ENCODE results near the gene ARPC5L. TPM values are rescaled to one million over a fixed set of nuclear protein-coding genes. Genes with fewer than 3 reads are reported as not detected.
A peak's percentile ranks its signal among the peaks of the same experiment; 100 is the strongest.

ARPC5L gene
- total RNA-seq, 2 donors from 2014 or later, result 215 to 218 TPM

DNA sequence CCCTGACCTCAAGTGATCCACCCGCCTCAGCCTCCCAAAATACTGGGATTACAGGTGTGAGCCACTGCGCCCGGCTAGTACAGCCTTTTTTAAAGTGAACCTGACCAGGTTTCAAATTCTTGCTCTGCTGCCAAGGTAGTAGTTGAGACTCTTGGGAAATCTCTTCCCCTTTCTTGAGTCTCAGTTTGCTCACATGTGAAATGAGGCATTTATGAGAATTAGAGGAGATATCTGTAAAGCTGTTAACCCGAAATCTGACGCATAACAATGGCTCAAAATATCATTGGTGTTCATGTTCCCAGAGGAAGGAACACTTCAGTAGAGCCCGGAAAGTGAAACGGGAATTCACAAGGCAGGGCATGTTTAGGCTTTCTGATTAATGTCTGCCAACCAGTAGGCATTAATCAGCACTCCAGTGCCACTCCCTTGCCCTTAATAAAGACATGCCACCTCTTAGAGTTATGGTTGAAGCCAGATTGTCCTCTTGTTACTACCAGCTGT is 1.5 kb downstream of the ARPC5L start:
- no peaks in the 10 kb centered on the region for H3K27me3 Mint-ChIP-seq
- H3K36me3 Mint-ChIP-seq, result peaks cover 14% of the 10 kb centered on the region
- peak overlapping the region; percentile 44 for H3K4me3 Mint-ChIP-seq
- DNase-seq (ENCODE audit: low spot score) (no peak), ATAC-seq (no peak)
- H3K4me1 Mint-ChIP-seq (ENCODE audit: low read depth in 2 of 2), result peaks cover 27 to 35% of the 10 kb centered on the region in 2 donors
- peak overlapping the region in 1 of 2 donors; percentile 23 for H3K27ac Mint-ChIP-seq
- no peaks in the 10 kb centered on the region for H3K9me3 Mint-ChIP-seq

DNA sequence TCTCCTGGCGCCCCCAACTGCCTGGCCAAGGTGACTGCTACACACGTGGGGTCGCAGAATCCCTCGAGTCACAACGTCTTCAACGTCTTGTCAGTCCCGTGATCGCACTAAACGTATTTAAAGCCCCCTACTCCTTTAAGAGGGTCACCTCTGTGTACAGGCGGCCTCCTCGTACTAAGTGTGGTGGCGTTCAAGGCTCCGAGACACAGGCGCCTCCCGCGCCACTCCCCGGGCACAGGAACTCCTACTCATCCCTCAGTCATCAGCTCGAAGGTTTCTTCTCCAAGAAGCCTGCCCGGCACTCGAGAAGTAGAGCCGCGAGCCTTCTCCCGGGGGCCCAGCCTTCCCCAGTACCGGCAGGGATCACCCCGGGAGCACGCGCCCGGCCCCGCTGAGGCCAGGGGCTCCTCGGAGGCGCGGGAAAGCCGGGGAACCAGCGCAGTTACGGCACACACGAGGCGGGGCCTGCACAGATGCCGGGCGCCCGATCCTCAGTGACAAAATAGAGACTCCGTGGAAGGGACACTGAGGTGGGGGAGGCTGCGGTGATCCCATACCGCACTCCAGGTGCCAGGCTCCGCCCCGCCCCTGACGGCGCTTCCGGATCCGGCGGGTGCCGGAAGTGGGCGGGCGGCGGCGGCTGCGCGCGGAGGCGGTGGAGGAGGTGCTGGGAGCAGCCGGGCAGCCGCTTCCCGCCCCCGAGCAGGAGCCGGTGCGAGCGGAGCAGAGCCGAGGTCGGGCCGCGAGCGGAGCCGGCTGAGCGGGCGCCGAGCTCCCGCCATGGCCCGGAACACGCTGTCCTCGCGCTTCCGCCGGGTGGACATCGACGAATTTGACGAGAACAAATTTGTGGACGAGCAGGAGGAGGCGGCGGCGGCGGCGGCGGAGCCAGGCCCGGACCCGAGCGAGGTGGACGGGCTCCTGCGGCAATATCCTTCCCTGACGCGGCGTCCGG is 6.9 kb downstream of the ARPC5L start:
- no peaks in the 10 kb centered on the region for H3K9me3 Mint-ChIP-seq
- H3K4me3 Mint-ChIP-seq, result peak overlapping the region; percentile 97
- peak overlapping the region; percentile 99 to 100 for H3K27ac Mint-ChIP-seq
- peaks cover 49 to 51% of the 10 kb centered on the region in 2 donors for H3K4me1 Mint-ChIP-seq (ENCODE audit: low read depth in 2 of 2)
- peaks cover 26% of the 10 kb centered on the region for H3K36me3 Mint-ChIP-seq
- ATAC-seq (peak; percentile 79 to 87), DNase-seq (ENCODE audit: low spot score) (peak; percentile 95)
- H3K27me3 Mint-ChIP-seq, result no peaks in the 10 kb centered on the region

DNA sequence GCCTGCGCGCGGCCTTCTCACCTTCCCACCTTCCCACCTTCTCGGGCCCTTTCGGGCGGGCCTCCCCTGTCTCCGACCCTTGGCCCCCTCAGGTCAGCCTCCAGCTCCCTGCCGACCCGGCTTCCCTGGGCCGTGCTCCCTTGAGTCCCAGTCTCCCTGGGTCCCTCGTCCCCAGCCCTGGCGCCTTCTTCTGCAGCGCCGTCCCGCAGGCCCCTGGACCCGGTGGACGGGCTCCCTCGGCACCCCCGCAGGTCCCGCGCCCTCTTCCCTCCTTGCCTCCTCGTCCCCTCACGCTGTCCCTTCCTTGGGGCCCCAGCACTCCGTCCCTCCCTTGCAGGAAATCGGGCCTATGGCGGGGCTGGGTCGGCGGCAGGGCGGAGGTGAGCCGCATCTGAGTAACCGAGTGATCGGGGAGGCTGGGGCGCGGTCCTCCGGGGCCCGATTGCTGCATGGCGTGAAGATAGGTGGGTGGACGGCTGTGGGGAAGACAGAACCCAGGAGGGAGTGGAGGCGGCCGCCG is 7.6 kb downstream of the ARPC5L start:
- peaks cover 27% of the 10 kb centered on the region for H3K36me3 Mint-ChIP-seq
- DNase-seq (ENCODE audit: low spot score) (no peak), ATAC-seq (peak; percentile 2 to 48)
- H3K27me3 Mint-ChIP-seq, result no peaks in the 10 kb centered on the region
- peak overlapping the region; percentile 99 to 100 for H3K27ac Mint-ChIP-seq
- no peaks in the 10 kb centered on the region for H3K9me3 Mint-ChIP-seq
- H3K4me1 Mint-ChIP-seq (ENCODE audit: low read depth in 2 of 2), result peaks cover 50 to 52% of the 10 kb centered on the region in 2 donors
- peak overlapping the region; percentile 97 for H3K4me3 Mint-ChIP-seq

DNA sequence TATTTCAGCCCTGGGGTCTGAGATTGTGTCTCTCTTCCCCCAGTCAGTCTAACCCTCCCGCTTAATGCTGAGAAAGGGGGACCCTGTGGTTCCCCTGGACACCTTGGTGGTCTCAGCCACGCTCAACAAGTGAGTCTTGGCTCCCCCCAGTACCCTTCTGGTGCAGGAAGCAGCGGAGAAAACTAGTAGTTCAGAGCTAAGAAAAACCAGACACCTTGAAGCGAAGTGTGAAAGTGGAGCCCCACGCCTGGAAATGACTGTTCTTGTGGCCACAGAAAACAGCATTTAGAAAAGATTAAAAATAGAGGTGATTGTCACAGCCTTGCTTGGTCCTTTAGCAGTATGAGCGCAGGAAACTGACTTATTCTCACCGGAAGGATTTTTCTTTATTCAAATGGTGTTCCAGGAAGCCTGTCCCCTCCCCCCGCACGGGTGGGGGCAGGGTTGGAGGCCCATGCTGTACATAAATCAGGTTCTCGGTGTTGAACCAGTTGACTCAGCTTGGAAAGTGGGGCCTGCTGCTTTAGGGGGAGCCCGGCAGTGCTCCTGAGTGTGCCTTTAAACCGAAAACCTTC is 8.1 kb downstream of the ARPC5L start:
- H3K27me3 Mint-ChIP-seq, result no peaks in the 10 kb centered on the region
- H3K36me3 Mint-ChIP-seq, result peaks cover 30% of the 10 kb centered on the region
- peaks cover 56 to 57% of the 10 kb centered on the region in 2 donors for H3K4me1 Mint-ChIP-seq (ENCODE audit: low read depth in 2 of 2)

DNA sequence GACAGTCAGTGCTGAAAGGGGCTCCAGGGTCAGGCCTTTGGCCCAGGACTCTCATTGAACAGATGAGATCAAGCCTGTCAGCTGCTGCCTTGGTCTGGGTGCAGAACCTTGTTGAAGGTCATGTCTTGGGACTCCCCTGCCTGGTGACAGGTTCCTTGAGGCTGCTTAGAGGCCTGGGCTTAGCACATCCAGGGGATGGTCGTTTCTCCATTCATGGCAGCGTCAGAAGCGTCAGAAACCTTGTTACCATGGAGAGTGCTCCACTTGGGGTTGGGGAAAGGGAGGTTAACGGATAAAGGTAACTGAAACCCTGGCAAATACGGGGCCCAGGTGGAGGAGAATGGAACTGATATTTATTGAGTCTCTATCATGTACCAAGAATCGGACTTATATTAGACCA is 8.8 kb downstream of the ARPC5L start:
- DNase-seq (ENCODE audit: low spot score), result no peak
- peak in 1 of 2 donors; percentile 3 for ATAC-seq
- Mint-ChIP-seq H3K4me1 (ENCODE audit: low read depth in 2 of 2) (peaks cover 62 to 63% of the 10 kb centered on the region in 2 donors), H3K27ac (peak overlapping the region; percentile 99 to 100), H3K27me3 (no peaks in the 10 kb centered on the region), H3K4me3 (peak overlapping the region; percentile 97), H3K9me3 (no peaks in the 10 kb centered on the region), H3K36me3 (peaks cover 30% of the 10 kb centered on the region)

More for the DNA sequence above, 8.1 kb downstream of the ARPC5L start:
- ATAC-seq (peak; percentile 71 to 80), DNase-seq (ENCODE audit: low spot score) (peak; percentile 94)
- H3K9me3 Mint-ChIP-seq, result no peaks in the 10 kb centered on the region
- peak overlapping the region; percentile 97 for H3K4me3 Mint-ChIP-seq
- peak overlapping the region; percentile 99 to 100 for H3K27ac Mint-ChIP-seq

DNA sequence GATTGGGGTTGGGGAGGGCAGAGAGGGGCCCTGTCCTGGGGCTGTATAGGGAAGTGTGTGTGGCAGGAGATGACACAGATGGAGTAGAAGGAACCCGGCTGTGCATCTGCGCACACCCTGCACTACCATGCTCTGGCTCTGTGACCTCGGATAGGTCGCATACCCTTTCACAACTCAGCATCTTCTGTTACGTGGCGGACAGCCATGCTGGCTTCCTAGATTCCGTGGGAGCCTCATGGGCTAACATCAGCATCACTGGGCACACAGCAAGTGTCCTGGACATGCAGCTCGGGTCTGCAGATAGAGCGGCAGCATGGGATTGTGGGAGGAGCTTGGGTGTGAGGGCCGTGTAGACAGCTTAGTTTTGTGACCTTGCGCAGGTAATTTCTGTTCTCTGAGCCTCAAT is 9.2 kb downstream of the ARPC5L start:
- peaks cover 30% of the 10 kb centered on the region for H3K36me3 Mint-ChIP-seq
- peak overlapping the region; percentile 97 for H3K4me3 Mint-ChIP-seq
- no peak for ATAC-seq
- no peaks in the 10 kb centered on the region for H3K9me3 Mint-ChIP-seq
- DNase-seq (ENCODE audit: low spot score), result no peak
- H3K27me3 Mint-ChIP-seq, result no peaks in the 10 kb centered on the region
- peaks cover 63 to 64% of the 10 kb centered on the region in 2 donors for H3K4me1 Mint-ChIP-seq (ENCODE audit: low read depth in 2 of 2)
- H3K27ac Mint-ChIP-seq, result peak overlapping the region; percentile 99 to 100

DNA sequence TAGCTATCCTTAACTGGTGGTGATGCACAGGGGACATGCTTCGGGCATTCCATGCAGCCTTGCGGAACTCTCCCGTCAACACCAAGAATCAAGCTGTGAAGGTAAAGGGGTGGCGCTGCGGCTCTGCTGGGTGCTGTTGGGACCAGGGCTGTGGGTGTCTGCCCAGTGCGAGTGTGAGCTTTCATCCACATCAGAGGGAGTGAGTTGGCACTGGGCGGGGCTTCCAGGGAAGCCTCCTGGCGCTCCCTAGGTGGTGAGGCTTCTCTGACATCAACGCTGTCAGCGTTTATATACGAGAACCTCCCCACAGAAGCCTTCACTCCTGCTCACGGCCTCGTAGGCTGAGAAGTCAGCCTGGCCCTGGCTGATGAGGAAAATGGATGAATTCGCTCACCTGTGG is 11.7 kb downstream of the ARPC5L start:
- Mint-ChIP-seq H3K9me3 (no peaks in the 10 kb centered on the region), H3K36me3 (peaks cover 46% of the 10 kb centered on the region), H3K4me3 (peak overlapping the region; percentile 97), H3K27me3 (no peaks in the 10 kb centered on the region), H3K27ac (peak overlapping the region; percentile 99 to 100), H3K4me1 (ENCODE audit: low read depth in 2 of 2) (peaks cover 64 to 66% of the 10 kb centered on the region in 2 donors)
- ATAC-seq (peak in 1 of 2 donors; percentile 5), DNase-seq (ENCODE audit: low spot score) (no peak)

DNA sequence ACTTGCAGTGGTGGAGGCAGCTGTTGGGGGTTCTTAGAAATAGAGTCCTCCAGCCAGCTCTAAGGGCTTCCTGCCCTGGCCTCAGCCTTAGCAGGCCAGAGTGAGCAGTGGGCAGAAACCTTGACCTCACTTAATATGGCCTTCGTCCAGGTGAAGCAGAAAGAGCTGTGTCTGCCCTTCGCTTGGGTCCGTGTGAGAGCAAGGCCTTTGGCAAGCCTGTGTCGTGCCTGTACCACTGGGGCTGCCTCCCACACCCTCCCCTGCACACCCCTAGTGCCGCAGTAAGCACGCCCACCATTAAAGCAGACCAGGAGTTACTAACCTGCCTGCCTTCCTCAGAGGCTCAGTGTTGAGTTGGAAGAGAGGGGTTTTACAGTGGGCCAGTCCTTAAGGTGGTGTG is 13.6 kb downstream of the ARPC5L start:
- H3K36me3 Mint-ChIP-seq, result peaks cover 46% of the 10 kb centered on the region

DNA sequence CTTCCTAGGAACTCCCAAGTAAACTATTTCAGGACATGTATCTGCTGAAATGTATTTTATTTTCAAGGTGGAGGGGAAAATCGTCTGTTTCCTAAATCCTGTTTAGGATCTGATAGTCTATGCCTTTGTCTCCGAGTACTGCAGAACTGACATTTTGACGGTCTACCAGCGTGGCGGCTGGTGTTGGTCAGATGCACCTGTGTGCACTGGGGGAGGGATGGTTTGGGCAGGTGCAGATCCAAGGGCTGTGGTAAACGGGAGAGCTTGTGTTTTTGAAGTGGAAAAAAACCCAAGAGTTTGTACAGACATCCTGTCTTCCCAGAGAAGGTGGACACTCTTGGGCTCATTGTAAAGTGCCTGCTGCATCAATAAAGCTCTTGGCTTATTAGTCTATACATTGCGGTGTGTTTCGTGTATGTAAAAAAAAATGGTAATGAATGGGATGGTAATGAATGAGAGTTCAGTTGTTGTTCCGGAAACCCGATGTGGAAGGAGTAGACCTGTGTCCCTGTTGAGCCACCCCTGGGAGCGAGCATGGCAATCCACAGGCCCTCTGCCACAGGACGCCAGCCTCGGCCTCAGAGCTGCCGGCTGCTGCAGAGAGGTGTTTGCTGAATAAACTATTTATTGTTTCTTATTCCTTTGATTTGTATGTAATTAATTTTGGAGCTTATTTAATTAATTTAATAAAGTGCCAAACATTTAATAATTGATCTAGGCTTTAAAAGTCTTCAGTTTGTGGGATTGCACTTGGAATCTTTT is 15.3 kb downstream of the ARPC5L start:
- H3K4me3 Mint-ChIP-seq, result no peak overlapping the region
- H3K4me1 Mint-ChIP-seq (ENCODE audit: low read depth in 2 of 2), result peaks cover 43 to 54% of the 10 kb centered on the region in 2 donors
- peak overlapping the region; percentile 68 to 77 for H3K27ac Mint-ChIP-seq
- H3K9me3 Mint-ChIP-seq, result no peaks in the 10 kb centered on the region
- peaks cover 32% of the 10 kb centered on the region for H3K36me3 Mint-ChIP-seq
- H3K27me3 Mint-ChIP-seq, result no peaks in the 10 kb centered on the region
- DNase-seq (ENCODE audit: low spot score) (no peak), ATAC-seq (no peak)

More for the DNA sequence above, 13.6 kb downstream of the ARPC5L start:
- peak overlapping the region; percentile 67 for H3K4me3 Mint-ChIP-seq
- H3K27me3 Mint-ChIP-seq, result no peaks in the 10 kb centered on the region
- H3K9me3 Mint-ChIP-seq, result no peaks in the 10 kb centered on the region
- peak overlapping the region; percentile 99 to 100 for H3K27ac Mint-ChIP-seq
- DNase-seq (ENCODE audit: low spot score), result no peak
- peaks cover 60 to 65% of the 10 kb centered on the region in 2 donors for H3K4me1 Mint-ChIP-seq (ENCODE audit: low read depth in 2 of 2)
- ATAC-seq, result no peak

DNA sequence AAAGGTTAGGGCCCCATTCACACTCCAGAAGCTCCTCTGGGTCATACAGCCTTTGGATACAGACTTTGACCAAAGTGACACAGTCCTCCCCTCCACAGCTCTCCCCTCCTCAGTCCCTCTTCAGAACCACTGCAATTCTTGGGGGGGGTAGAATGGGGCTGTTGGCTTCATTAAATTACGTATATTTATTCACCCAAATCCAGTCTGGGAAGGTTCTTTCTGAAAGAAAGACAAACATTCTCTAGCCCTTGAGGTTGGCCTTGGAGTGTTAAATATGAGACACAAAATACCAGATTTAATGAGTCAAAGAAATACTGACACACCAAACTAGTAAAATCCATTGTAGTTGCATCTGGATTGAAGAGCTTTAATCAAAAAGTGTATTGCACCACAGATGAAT is 16.1 kb downstream of the ARPC5L start:
- H3K27ac Mint-ChIP-seq, result peak overlapping the region; percentile 61 to 68
- H3K4me3 Mint-ChIP-seq, result no peak overlapping the region
- ATAC-seq (no peak), DNase-seq (ENCODE audit: low spot score) (no peak)
- H3K9me3 Mint-ChIP-seq, result no peaks in the 10 kb centered on the region
- H3K27me3 Mint-ChIP-seq, result no peaks in the 10 kb centered on the region
- peaks cover 35 to 46% of the 10 kb centered on the region in 2 donors for H3K4me1 Mint-ChIP-seq (ENCODE audit: low read depth in 2 of 2)
- H3K36me3 Mint-ChIP-seq, result peaks cover 25% of the 10 kb centered on the region

DNA sequence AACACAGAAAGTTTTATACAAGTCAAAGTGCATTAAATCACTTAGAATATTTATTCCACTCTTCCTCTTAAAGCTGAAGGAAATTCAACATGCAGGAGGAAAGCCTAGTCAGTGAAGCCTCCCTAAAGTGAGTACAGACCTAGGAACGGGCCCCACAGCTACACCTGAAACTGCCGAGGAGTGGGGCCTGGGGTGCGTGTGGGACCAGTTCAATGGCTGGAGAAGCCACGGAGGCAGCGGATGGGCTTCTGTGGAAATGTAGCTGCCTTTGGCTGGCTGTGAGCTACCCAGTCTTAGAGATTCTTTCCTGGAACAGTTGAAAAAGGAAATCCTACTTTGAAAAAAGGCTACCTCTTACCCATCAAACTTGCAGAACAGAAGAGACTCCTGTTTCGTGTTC is 16.6 kb downstream of the ARPC5L start:
- DNase-seq (ENCODE audit: low spot score) (no peak), ATAC-seq (no peak)
- Mint-ChIP-seq H3K9me3 (no peaks in the 10 kb centered on the region), H3K27ac (peak overlapping the region; percentile 61 to 68), H3K27me3 (no peaks in the 10 kb centered on the region), H3K4me3 (no peak overlapping the region), H3K4me1 (ENCODE audit: low read depth in 2 of 2) (peaks cover 30 to 43% of the 10 kb centered on the region in 2 donors), H3K36me3 (peaks cover 20% of the 10 kb centered on the region)

DNA sequence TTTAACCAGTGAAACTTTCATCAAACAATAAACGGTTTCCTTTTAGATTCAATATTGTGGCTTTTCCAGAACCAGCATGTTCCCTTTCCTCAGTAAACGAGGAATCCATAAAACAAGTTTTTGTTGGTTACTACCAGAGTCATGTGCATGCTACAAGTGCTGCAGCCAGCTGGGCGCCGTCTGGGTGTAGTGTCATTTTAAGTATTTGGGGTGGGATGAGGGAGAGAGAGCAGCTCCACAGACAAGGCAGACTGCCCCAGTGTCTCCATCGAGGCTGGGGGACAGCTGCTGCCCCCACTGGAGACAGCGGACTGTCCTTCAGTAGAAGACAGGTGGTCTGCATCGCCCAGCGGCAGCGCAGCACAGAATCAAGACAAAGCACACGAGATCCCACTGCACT is 17.3 kb downstream of the ARPC5L start:
- no peak for ATAC-seq
- H3K36me3 Mint-ChIP-seq, result peaks cover 20% of the 10 kb centered on the region
- no peak for DNase-seq (ENCODE audit: low spot score)
- no peak overlapping the region for H3K4me3 Mint-ChIP-seq
- no peaks in the 10 kb centered on the region for H3K27me3 Mint-ChIP-seq
- H3K4me1 Mint-ChIP-seq (ENCODE audit: low read depth in 2 of 2), result peaks cover 28 to 39% of the 10 kb centered on the region in 2 donors
- no peaks in the 10 kb centered on the region for H3K9me3 Mint-ChIP-seq
- peak overlapping the region; percentile 61 to 68 for H3K27ac Mint-ChIP-seq

DNA sequence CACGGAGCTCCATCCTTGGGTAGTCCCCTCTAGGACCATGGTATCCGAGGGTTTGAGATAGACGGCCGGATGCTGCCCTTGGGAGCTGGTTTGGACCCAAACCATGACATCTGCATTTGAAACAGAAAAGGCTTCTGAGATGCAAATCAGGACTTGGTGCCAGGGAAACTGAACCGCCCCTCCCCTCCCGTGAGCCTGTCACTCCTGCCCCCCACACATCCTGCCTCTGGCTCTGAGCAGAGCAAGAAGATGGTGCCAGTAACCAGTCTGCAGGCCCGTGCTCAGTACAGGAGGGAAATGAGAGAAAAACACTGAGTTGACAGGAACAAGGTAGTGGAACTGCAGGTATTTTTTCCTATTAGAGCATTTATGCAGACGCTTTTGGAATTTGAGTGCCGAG is 18.6 kb downstream of the ARPC5L start:
- Mint-ChIP-seq H3K4me3 (no peak overlapping the region), H3K9me3 (no peaks in the 10 kb centered on the region), H3K36me3 (peaks cover 16% of the 10 kb centered on the region), H3K27ac (peak overlapping the region in 1 of 2 donors; percentile 68), H3K4me1 (ENCODE audit: low read depth in 2 of 2) (peaks cover 17 to 29% of the 10 kb centered on the region in 2 donors), H3K27me3 (no peaks in the 10 kb centered on the region)
- no peak for DNase-seq (ENCODE audit: low spot score)
- ATAC-seq, result peak; percentile 47 to 57
